ENCODE data around the gene ARHGAP23.
"Not testable (repeated sequence)": the region's sequence is repeated elsewhere in the genome, so short reads cannot be mapped to it uniquely, and the experiment has no call there.

- not testable (repeated sequence) for TF ChIP-seq CTCF (IDR thresholded peaks at IDR 0.05; ENCODE audit: low read length); EZH2 (IDR thresholded peaks at IDR 0.05; ENCODE audit: borderline replicate concordance, low read length)
Observed at GRCh38 chr17:38477951-38478350, 49.7 kb downstream of the ARHGAP23 start.

All from OCI-LY1 (cell line).